B cell (primary cell): ENCODE data around the gene PSD. TPM values are rescaled to one million over a fixed set of nuclear protein-coding genes. Genes with fewer than 3 reads are reported as not detected.

ENCODE experiments used
- ATAC-seq: fragments of 200-7000 bp; cut with Tn5 transposase; one replicate; pipeline ENCODE4 v1.10.0; 2021; ENCODE audit warnings: low read depth, mild to moderate bottlenecking, moderate number of reproducible peaks, moderate library complexity
- CTCF ChIA-PET: fragments of 350-600 bp; sonication (Branson Sonifier 250); formaldehyde crosslinking; loops from one replicate; lab custom pipeline; 2021; ENCODE audit warnings: antibody characterized with exemption, inconsistent platforms; lab: Charles Lee
- POLR2A ChIA-PET: fragments of 350-600 bp; sonication (Branson Sonifier 250); formaldehyde crosslinking; loops from one replicate; lab custom pipeline; 2021; ENCODE audit warnings: antibody characterized with exemption; lab: Charles Lee
- DNase-seq: peaks from one replicate; pipeline ENCODE4 v3.0.0; 2013
- H2AFZ ChIP-seq: 2 replicates; pipeline ENCODE4 v1.6.1; 2012; ENCODE audit warnings: mild to moderate bottlenecking, low read depth, low read length; ENCODE audit not compliant: insufficient read depth, poor library complexity, severe bottlenecking
- H3K27ac ChIP-seq, 2 donors: 1 replicate in 1 of 2; 2 replicates in 1 of 2; pipeline ENCODE4 v1.5.1; 2012 to 2013; ENCODE audit warnings: low read length in 2 of 2, mild to moderate bottlenecking in 2 of 2, moderate library complexity in 1 of 2
- H3K27me3 ChIP-seq, 4 experiments: fragments of 200-600 bp in 1 of 4; sonication (generic) in 1 of 4; replicated peaks in 1 of 4; 1 replicate in 2 of 4; 2 replicates in 2 of 4; pipeline versions ENCODE4 v1.6.1 to v1.7.0; 2013 to 2016; ENCODE audit warnings: low read length in 3 of 4, mild to moderate bottlenecking in 2 of 4, mixed read lengths in 1 of 4, moderate library complexity in 1 of 4; ENCODE audit not compliant: insufficient read depth in 4 of 4, control insufficient read depth in 3 of 4; ENCODE audit errors: control extremely low read depth in 1 of 4
- H3K36me3 ChIP-seq, 2 experiments: replicated peaks in 1 of 2; 1 replicate in 1 of 2; 2 replicates in 1 of 2; pipeline versions ENCODE4 v1.6.1 to v1.7.1; 2013; ENCODE audit warnings: low read length in 1 of 2; ENCODE audit not compliant: insufficient read depth in 2 of 2, control insufficient read depth in 1 of 2; ENCODE audit errors: control extremely low read depth in 1 of 2, extremely low read depth in 1 of 2
- H3K4me1 ChIP-seq, 2 donors: fragments of 200-600 bp in 1 of 2; sonication (generic) in 1 of 2; 1 replicate in 1 of 2; 2 replicates in 1 of 2; pipeline versions ENCODE4 v1.5.1 to v1.6.1; 2013 to 2017; ENCODE audit warnings: low read length in 2 of 2; ENCODE audit not compliant: control insufficient read depth in 2 of 2, insufficient read depth in 2 of 2
- H3K4me2 ChIP-seq: replicated peaks from 2 replicates; pipeline ENCODE3; 2012; ENCODE audit warnings: mild to moderate bottlenecking, low read depth, low read length; ENCODE audit not compliant: poor library complexity, severe bottlenecking
- H3K4me3 ChIP-seq, 5 experiments: fragments of 200-600 bp in 1 of 5; sonication (generic) in 1 of 5; 1 replicate in 3 of 5; 2 replicates in 2 of 5; pipeline versions ENCODE4 v1.5.1 to v1.7.0; 2011 to 2016; ENCODE audit warnings: low read length in 4 of 5, mild to moderate bottlenecking in 4 of 5, low read depth in 2 of 5, control low read depth in 1 of 5, moderate library complexity in 1 of 5; ENCODE audit not compliant: insufficient read depth in 1 of 5; ENCODE audit errors: control extremely low read depth in 1 of 5, extremely low read depth in 1 of 5
- H3K79me2 ChIP-seq: fragments of 200-600 bp; sonication (generic); one replicate; pipeline ENCODE4 v1.6.0; 2016; ENCODE audit warnings: low read length; ENCODE audit not compliant: control insufficient read depth, insufficient read depth
- H3K9ac ChIP-seq: fragments of 200-600 bp; sonication (generic); 2 replicates; pipeline ENCODE4 v1.6.1; 2017; ENCODE audit warnings: mild to moderate bottlenecking, low read length, moderate library complexity
- H3K9me3 ChIP-seq, 3 donors: one replicate each; pipeline versions ENCODE4 v1.6.1 to v1.7.1; 2013; ENCODE audit warnings: low read length in 2 of 3; ENCODE audit not compliant: control insufficient read depth in 2 of 3, insufficient read depth in 1 of 3; ENCODE audit errors: control extremely low read depth in 1 of 3
- H4K20me1 ChIP-seq: 2 replicates; pipeline ENCODE4 v1.6.0; 2012; ENCODE audit warnings: mild to moderate bottlenecking, low read length; ENCODE audit not compliant: insufficient read depth, control insufficient read depth, poor library complexity, severe bottlenecking
- H3K27ac Mint-ChIP-seq: one replicate; pipeline ENCODE4 v1.8.0; 2021; ENCODE audit warnings: mixed read lengths
- H3K27me3 Mint-ChIP-seq: one replicate; pipeline ENCODE4 v1.8.0; 2021; ENCODE audit warnings: mixed read lengths
- H3K4me1 Mint-ChIP-seq: one replicate; pipeline ENCODE4 v1.8.0; 2021; ENCODE audit warnings: mixed read lengths
- H3K4me3 Mint-ChIP-seq: one replicate; pipeline ENCODE4 v1.8.0; 2021; ENCODE audit warnings: mixed read lengths
- H3K9me3 Mint-ChIP-seq: one replicate; pipeline ENCODE4 v1.8.0; 2022; ENCODE audit warnings: mixed read lengths; ENCODE audit not compliant: insufficient read depth
- CTCF ChIP-seq: fragments of 200-600 bp; IDR thresholded peaks from one replicate; pipeline ENCODE4 v1.8.0; 2022; ENCODE audit warnings: antibody characterized with exemption, mild to moderate bottlenecking
- EZH2 ChIP-seq: IDR thresholded peaks from 2 replicates; pipeline ENCODE4 v1.6.1; 2012; ENCODE audit warnings: borderline replicate concordance, low read depth, mild to moderate bottlenecking, moderate library complexity, low read length; ENCODE audit not compliant: insufficient read depth, poor library complexity, severe bottlenecking
- WGBS: methylation state at CpG from one replicate; pipeline ENCODE4 v1.1.5; 2013; ENCODE audit warnings: missing lambda C conversion rate; ENCODE audit not compliant: insufficient coverage; 5-methylcytosine and 5-hydroxymethylcytosine counted together
- intact Hi-C: fragments of 100-400 bp; cut with micrococcal nuclease; formaldehyde crosslinking; loops from one replicate; pipeline ENCODE4 v1.10.0; 2022
- polyA plus RNA-seq: library from polyadenylated mRNA; depleted of rRNA; stranded (reverse); fragments of >200 nt; gene quantifications from 2 replicates; pipeline ENCODE4 v1.2.3, GENCODE V29; 2012
- total RNA-seq, 2 donors: library from RNA; stranded (reverse); fragments of 120-200 nt in 1 of 2; gene quantifications; 1 replicate in 1 of 2; 2 replicates in 1 of 2; pipeline versions ENCODE4 v1.2.3 to v1.2.4, GENCODE V29; 2013 to 2022

PSD gene
- total and polyA plus RNA-seq, 2 donors (not counting 1 experiment from before 2014, with no cell fraction given): 0.52 to 0.81 TPM

- Mint-ChIP-seq H3K4me1 (peaks cover 52% of the 10 kb centered on the region), H3K27ac (peak within 1 kb of the TSS; percentile 99), H3K27me3 (no peaks in the 10 kb centered on the region), H3K4me3 (peak within 1 kb of the TSS; percentile 95), H3K9me3 (no peaks in the 10 kb centered on the region)
- intact Hi-C loops: loop anchor here (1.0 to 2.0 kb wide), 3 partner anchors 167 to 251 kb away; partner anchors contain the start of gene NOLC1
- peak within 1 kb of the TSS; percentile 98 to 100 for H3K27ac ChIP-seq
- ATAC-seq: peak; percentile 35
- peaks cover 40 to 56% of the 10 kb centered on the region in 2 donors for H3K4me1 ChIP-seq
- H2AFZ ChIP-seq: no peak within 1 kb of the TSS
- ChIA-PET CTCF (interaction anchor here (0.8 to 8.8 kb wide), 10 partner anchors 10 to 165 kb away, joined by 3 to 108 read pairs (median 16); partner anchors contain the start of genes ACTR1A, C10orf95, CUEDC2 and FBXL15), POLR2A (interaction anchor here (0.6 to 3.7 kb wide), 19 partner anchors 9 to 1942 kb away, joined by 3 to 38 read pairs (median 6); partner anchors contain the start of genes ACTR1A, C10orf95, CUEDC2 and FBXL15)
- under 1% methylated on average over 36 of the region's 42 CpGs for WGBS
- peak within 1 kb of the TSS; percentile 86 to 100 (median 99) for H3K4me3 ChIP-seq
- H3K9me3 ChIP-seq: no peaks in the 10 kb centered on the region
- peaks cover 0 to 35% of the 10 kb centered on the region in 2 experiments for H3K36me3 ChIP-seq
- peaks cover 55% of the 10 kb centered on the region for H4K20me1 ChIP-seq
- H3K27me3 ChIP-seq: no peaks in the 10 kb centered on the region
- peak; percentile 97 for DNase-seq
- peak within 1 kb of the TSS; percentile 99 for H3K4me2 ChIP-seq
- peaks cover 52% of the 10 kb centered on the region for H3K79me2 ChIP-seq
- TF ChIP-seq CTCF (no peak), EZH2 (no peak)
- peak within 1 kb of the TSS; percentile 96 for H3K9ac ChIP-seq
Observed at GRCh38 chr10:102395400-102396316, 22.9 kb downstream of the PSD start, which contains the start of gene NFKB2. Gene NFKB2 (plus strand): TSS chr10:102395705. CDS start chr10:102395960, 255 bp downstream.
